GM18868 (cell line): ENCODE measurements around the gene CYTH2.

ENCODE experiments used
- ATAC-seq: cut with Tn5 transposase; IDR thresholded peaks from one replicate; pipeline ENCODE4 v1.9.1; 2021; ENCODE audit warnings: mild to moderate bottlenecking, moderate library complexity; ENCODE audit not compliant: unreplicated experiment

CYTH2 gene, protein sequence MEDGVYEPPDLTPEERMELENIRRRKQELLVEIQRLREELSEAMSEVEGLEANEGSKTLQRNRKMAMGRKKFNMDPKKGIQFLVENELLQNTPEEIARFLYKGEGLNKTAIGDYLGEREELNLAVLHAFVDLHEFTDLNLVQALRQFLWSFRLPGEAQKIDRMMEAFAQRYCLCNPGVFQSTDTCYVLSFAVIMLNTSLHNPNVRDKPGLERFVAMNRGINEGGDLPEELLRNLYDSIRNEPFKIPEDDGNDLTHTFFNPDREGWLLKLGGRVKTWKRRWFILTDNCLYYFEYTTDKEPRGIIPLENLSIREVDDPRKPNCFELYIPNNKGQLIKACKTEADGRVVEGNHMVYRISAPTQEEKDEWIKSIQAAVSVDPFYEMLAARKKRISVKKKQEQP

DNA sequence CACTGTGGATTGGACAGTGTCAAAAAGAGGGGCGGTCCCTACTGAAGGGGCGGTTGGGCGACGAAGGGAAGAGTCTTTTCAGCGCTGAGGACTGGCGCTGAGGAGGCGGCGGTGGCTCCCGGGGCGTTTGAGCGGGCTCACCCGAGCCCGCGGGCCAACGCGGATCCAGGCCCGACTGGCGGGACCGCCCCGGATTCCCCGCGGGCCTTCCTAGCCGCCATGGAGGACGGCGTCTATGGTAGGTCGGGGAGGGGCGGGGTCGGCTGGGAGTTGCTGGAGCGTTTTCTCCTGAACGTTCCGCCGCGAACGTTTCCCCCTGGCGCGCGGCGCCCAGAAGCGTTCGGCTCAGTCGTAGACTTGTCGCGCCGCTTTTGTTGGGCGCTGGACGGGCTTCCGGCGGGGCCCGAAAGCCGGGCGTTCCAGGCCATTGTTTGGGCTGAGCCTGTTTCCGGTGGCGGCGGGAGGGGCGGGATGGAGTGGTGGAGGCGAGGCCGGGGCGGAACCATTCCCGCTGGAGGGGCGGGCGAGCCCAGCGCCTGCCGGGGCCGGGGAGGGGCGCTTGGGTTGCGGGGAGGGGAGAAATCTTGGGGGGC, at the start of gene CYTH2:
Gene CYTH2 (plus strand): TSS at position 81 of the 593 bp plus-strand sequence. CDS start 139 bp downstream, at position 220.
- ATAC-seq = peak; percentile 26

DNA sequence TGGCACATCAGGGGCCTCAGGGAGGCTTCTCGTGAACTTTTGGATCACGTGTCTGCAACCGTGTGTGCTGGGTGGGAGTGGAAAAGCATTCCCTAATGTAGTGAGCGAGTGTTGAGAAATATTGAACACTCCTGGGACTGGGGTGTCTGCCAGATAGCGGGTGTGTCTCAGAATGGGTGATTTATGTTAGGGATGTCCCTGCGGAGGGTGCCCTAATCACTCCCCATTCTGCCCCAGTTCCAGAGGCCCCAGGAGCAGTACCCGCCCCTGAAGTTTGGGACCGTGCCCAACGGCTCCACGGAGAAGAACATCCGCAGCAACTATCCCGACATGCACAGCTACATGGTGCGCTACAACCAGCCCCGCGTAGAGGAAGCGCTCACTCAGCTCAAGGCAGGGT, 47.6 kb upstream of the CYTH2 start:
- ATAC-seq = no peak

- no peak for ATAC-seq
Measured at GRCh38 chr19:48424694-48425219, 44.4 kb upstream of the CYTH2 start.

- no peak for ATAC-seq
Measured at GRCh38 chr19:48428670-48429069, 40.5 kb upstream of the CYTH2 start.

- no peak for ATAC-seq
Measured at GRCh38 chr19:48433337-48433736, 35.8 kb upstream of the CYTH2 start.

DNA sequence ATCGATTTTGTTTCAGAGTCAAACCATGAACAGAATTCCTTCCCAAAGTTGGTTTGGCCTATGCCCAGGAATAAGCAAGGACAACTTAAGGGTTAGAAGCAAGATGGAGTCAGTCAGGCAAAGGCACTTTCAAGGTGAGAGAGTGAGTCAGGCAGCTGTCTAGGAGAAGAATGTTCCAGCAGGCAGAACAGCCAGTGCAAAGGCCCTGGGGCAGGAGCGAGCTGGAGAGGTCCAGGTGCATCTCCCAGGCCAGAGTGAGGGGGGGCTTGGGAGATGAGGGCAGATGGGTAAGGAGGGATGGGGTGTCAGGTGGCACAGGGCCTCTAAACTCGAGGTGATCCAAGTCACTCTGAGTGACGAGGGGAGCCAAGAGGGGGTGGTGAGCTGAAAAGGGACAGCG, 32.6 kb upstream of the CYTH2 start:
- ATAC-seq = no peak

- no peak for ATAC-seq
Measured at GRCh38 chr19:48441360-48442050, 27.7 kb upstream of the CYTH2 start.

DNA sequence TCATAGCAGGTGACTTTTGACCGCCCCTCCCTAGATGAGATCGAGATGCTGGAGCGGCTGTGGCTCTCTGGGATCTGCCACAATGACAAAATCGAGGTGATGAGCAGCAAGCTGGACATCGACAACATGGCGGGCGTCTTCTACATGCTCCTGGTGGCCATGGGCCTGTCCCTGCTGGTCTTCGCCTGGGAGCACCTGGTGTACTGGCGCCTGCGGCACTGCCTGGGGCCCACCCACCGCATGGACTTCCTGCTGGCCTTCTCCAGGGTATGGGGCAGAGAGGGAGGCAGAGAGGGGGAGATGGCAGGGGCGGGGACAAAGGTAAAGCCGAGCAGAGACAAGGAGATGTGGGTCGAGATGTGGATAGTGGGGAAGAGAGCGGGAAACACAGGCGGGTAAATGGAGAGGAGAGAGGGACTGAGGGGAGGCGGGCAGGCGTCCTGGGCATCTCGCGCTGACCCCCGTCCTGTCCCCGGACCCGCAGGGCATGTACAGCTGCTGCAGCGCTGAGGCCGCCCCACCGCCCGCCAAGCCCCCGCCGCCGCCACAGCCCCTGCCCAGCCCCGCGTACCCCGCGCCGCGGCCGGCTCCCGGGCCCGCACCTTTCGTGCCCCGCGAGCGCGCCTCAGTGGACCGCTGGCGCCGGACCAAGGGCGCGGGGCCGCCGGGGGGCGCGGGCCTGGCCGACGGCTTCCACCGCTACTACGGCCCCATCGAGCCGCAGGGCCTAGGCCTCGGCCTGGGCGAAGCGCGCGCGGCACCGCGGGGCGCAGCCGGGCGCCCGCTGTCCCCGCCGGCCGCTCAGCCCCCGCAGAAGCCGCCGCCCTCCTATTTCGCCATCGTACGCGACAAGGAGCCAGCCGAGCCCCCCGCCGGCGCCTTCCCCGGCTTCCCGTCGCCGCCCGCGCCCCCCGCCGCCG, 26.8 kb upstream of the CYTH2 start:
- no peak for ATAC-seq

GRCh38 chr19:48443256-48443655, 25.9 kb upstream of the CYTH2 start:
- ATAC-seq = no peak

- ATAC-seq = no peak
Measured at GRCh38 chr19:48443731-48444128, 25.4 kb upstream of the CYTH2 start.

DNA sequence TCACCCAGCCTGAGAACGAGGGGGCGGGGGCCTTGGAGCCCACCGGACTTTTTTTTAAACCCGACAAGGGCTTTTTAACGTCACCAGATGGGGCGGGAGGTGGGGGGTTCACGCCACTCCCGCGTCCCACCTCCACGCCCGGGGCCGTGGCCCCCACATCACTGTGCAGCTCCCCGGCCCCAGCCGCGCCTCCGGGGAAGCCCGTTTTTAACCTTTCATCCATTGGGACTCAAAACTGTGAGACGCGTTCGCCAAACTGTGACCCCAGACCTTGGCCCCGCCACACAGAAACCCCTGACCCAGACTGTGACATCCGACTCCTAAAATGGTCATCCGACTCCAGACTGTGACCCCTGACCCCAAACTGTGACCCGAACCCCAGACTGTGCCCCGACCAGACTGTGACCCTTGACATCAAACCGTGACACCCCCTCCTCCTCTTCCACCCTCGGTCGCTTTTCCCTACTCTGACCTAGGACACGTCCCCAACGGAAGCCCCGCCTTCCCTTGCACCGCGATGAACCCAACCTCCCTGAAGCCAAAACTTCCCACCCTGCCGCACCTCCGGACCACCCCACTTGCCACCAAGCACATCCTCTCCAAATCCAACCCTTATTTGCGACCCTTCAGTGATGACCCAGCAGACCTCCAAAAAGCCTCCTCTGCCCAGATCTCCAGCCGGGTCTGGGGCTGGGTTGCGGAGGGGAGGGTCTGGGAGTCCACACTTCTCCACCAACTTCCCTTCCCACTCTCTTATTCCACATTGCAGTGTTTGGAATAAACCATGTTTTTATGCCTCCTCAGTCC, 24.8 kb upstream of the CYTH2 start:
- ATAC-seq = no peak

DNA sequence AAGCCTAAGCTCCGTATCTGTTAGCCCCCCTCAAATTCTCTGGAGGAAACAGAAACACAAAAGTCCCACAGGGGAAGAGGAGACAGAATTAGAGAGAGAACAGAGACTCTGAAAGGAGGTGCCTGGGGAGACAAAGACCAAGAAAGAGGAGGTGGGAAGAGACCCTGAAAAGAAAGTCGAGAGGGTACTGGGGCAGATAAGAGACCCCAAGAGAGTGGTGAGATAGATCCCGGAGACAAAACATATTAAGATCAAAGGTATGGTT, 24.3 kb upstream of the CYTH2 start:
- ATAC-seq = no peak

GRCh38 chr19:48445256-48445605, 23.9 kb upstream of the CYTH2 start:
- ATAC-seq = peak; percentile 20

DNA sequence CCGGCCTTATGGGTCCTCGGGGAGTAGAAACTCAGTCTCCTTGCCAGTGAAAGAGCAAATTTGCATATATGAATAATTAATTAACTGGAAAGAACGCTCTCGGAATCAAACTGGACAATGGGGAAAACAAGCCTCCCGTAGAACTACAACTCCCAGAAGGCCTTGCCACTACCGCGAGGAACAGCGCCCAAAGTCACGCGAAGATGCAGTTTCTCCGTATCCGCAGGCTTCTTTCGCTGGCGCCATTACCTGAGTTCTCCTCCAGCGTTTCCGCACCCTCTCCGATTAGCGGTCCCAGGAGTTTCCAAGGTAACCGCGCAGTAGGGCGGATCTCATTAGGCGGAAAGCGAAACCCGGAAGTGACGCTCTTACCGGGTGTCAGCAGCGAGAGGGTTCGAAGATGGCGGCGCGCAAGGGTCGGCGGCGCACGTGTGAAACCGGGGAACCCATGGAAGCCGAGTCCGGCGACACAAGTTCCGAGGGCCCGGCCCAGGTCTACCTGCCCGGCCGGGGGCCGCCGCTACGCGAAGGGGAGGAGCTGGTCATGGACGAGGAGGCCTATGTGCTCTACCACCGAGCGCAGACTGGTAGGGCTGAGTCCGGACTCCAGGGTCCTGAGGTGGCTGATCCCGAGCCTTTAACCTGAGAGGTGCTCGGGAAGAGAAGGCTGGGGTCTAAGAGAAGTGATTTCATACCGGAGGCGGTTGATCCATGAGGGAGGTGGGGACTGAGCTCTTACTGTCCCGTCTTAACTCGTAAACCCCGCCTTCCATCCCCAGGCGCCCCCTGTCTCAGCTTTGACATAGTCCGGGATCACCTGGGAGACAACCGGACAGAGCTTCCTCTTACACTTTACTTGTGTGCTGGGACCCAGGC, 23.3 kb upstream of the CYTH2 start, which contains the start of gene GRWD1:
Gene GRWD1 (plus strand): TSS at position 378 of the 876 bp plus-strand sequence. CDS start 23 bp downstream, at position 401.
- ATAC-seq = peak; percentile 81

DNA sequence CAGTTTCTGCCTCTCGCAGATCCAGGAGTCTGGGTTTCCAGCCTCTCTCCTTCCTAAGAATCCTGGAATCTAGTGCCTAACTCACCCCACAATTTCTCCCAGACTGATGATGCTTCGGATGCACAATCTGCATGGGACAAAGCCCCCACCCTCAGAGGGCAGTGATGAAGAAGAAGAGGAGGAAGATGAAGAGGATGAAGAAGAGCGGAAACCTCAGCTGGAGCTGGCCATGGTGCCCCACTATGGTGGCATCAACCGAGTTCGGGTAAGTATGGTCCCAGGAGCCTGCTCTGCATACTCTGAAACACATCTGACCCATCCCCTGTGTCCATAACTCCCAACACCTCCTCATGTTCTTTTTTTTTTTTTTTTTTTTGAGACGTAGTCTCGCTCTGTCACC, 22.6 kb upstream of the CYTH2 start:
- no peak for ATAC-seq

DNA sequence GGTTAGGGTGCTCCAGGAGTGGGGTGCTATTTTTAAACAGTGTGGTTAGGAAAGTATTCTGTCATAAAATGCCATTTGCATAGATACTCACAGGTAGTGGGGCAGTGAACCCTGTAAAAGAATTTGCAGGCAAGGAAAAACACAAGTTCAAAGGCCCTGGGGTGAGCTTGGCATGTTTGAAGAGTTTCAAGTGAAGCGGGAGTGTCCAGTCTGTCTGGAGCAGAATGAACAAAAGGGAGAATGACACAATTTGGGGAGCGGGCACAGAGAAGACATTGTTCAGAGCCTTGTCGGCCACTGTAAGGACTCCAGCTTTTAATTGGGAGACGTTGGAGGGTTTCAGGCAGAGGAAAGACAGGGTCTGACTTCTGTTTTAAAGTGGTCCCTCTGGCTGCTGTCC, 20.6 kb upstream of the CYTH2 start:
- no peak for ATAC-seq

GRCh38 chr19:48450441-48450840, 18.7 kb upstream of the CYTH2 start:
- no peak for ATAC-seq

DNA sequence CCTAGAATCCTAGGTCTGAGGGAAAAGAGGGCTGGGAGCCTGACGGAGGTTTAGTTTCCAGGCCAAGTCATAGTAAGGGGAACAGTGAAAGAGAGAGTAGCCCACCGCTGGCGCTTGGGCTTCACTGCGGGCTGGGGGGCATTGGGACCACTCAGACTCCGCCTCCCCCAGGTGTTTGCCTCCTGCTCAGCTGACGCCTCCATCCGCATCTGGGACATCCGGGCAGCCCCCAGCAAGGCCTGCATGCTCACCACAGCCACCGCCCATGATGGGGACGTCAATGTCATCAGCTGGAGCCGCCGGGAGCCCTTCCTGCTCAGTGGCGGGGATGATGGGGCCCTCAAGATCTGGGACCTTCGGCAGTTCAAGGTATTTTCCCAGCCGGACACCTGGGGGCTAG, 18.3 kb upstream of the CYTH2 start:
- no peak for ATAC-seq

GRCh38 chr19:48451624-48452023, 17.5 kb upstream of the CYTH2 start:
- no peak for ATAC-seq
